HG03175 (cell line): ENCODE results near the gene CNOT3.
A peak's percentile ranks its signal among the peaks of the same experiment; 100 is the strongest.
"Not testable (repeated sequence)": the region's sequence is repeated elsewhere in the genome, so short reads cannot be mapped to it uniquely, and the experiment has no call there.

ENCODE experiments used
- ATAC-seq: cut with Tn5 transposase; IDR thresholded peaks from one replicate; pipeline ENCODE4 v1.9.1; 2021; ENCODE audit warnings: mild to moderate bottlenecking, moderate library complexity; ENCODE audit not compliant: unreplicated experiment

CNOT3 gene

GRCh38 chr19:54137699-54138488, at the start of gene CNOT3:
Gene CNOT3, plus strand, starts transcription at chr19:54137762. Its CDS starts 5,217 bp downstream, at chr19:54142979.
- ATAC-seq, result no peak

GRCh38 chr19:54094426-54095000, 43.0 kb upstream of the CNOT3 start:
- ATAC-seq, result no peak

DNA sequence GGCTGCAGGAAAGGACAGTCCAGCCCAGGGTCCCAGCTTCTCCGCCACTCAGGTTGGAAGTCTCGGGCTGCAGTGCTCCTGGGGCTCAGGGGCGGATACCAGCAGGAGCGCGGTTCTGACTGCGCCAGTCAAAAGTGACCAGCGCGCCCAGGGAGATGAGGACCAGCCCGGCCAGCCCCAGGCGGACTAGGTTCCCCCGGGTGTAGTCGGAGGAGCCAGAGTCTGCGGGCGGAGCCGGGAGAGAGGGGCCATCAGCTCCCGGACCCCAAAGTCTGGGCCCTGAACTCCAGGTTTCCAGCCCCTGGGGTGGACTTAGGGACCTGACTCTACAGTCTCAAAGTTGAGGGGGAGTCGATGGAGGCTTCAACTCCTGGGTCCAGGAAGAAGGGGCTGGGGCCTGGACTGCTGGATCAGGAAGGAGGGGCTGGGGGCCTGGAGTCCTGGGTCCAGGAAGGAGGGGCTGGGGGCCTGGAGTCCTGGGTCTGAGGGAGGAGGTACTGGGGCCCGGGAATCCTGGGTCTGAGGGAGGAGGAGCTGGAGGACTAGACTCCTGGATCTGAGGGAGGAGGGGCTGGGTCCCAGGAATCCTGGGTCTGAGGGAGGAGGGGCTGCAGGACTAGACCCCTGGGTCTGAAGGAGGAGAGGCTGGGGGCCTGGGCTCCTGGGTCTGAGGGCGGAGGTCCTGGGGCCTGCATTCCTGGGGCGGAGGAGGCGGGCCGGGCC, 42.3 kb upstream of the CNOT3 start:
- ATAC-seq, result no peak

DNA sequence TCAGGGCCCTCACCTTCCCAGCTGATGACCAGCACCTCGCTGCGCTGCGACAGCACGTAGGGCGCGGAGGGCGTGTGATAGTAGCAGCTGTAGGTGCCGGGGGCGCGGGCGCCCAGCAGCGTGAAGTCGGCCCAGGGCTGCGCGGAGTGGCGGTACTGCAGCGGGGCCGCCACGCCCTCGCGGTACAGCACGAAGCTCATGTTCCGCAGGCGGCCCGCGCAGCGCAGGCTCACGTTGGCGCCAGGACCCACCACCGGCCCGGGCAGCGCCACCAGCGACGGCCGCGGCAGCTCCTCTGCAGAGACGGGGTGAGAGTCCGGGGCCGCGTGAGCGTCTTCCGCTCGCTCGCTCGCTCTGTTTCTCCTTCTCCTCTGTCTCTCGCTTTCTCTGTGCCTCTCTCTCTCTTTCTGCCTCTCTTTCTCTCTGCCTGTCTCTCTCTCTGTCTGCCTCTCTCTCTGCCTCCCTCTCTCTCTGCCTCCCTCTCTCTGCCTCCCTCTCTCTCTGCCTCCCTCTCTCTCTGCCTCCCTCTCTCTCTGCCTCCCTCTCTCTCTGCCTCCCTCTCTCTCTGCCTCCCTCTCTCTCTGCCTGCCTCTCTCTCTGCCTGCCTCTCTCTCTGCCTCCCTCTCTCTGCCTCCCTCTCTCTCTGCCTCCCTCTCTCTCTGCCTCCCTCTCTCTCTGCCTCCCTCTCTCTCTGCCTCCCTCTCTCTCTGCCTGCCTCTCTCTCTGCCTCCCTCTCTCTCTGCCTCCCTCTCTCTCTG, 41.5 kb upstream of the CNOT3 start:
- not testable (repeated sequence) for ATAC-seq

DNA sequence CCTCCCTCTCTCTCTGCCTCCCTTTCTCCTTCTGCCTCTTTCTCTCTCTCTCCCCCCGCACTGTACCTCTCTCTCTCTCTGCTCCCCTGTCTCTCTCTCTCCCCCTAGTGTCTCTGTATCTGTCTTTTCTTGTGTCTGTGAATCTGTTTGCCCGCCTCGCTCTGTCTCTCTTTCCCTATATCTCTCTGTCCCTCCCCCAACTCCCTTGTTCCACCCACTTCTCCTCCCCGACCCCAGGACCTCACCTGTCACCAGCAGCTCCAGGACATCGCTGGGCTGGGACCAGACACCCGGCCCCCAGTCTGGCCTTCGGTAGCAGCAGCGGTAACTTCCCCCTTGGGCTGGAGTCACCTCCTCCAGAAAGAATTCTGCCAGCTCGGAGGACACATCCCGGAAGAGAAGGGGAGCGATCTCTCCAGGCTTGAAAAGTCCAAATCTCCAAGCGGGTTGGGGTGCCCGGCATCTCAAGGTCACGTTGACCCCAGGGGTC, 40.9 kb upstream of the CNOT3 start:
- ATAC-seq, result no peak

GRCh38 chr19:54099190-54099902, 38.2 kb upstream of the CNOT3 start:
- no peak for ATAC-seq

GRCh38 chr19:54099903-54100255, 37.7 kb upstream of the CNOT3 start:
- not testable (repeated sequence) for ATAC-seq

DNA sequence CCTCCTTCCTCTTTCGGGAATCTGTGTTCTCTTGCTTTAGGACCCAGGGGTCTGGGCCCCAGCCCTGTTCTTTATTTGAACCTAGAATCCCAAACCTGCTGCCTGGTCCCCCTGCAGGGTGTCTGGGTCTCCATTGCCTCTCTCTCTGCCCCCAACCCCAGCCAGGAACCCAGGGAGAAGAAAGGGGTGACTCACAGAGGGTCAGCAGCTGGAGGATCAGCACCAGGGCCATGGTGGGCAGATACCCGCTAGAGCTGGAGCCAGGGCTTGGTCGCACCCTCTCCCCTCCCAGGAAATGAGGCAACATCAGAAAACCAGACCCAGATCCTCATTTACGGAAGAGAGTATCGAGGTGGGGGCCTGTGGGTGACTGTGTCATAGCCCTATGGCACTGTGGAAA, 37.0 kb upstream of the CNOT3 start, which contains the start of gene OSCAR:
Gene OSCAR (minus strand): TSS at position 243 of the 400 bp plus-strand sequence. CDS start 11 bp downstream, at position 232.
- no peak for ATAC-seq

- peak; percentile 97 for ATAC-seq
Observed at GRCh38 chr19:54102421-54103169, 35.0 kb upstream of the CNOT3 start, which contains the start of gene NDUFA3. Gene NDUFA3, plus strand, starts transcription at chr19:54102855. Its CDS starts 24 bp downstream, at chr19:54102879.

GRCh38 chr19:54104998-54105715, 32.4 kb upstream of the CNOT3 start:
- no peak for ATAC-seq

DNA sequence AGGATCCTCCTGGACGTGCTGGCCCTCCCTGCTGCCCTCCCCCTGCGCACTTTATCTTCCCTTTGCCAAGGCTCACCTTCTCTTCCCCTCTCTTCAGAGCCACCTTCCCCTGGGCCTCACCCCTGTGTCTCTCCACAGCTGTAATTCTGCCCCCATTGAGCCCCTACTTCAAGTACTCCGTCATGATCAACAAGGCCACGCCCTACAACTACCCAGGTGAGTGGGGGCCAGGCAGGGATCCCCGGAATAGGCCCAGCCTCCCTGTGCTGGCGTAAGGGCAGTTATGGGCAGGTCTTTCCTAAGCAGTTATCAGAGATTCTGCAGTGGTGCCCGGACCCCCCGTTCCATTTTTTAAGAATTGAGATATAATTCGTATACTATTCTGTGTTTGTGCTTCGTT, 31.8 kb upstream of the CNOT3 start:
- no peak for ATAC-seq

GRCh38 chr19:54106716-54107115, 30.8 kb upstream of the CNOT3 start:
- ATAC-seq, result no peak

GRCh38 chr19:54107876-54108490, 29.6 kb upstream of the CNOT3 start:
- ATAC-seq, result no peak

- ATAC-seq, result no peak
Observed at GRCh38 chr19:54108496-54108895, 29.1 kb upstream of the CNOT3 start.

GRCh38 chr19:54109651-54110050, 27.9 kb upstream of the CNOT3 start:
- no peak for ATAC-seq

DNA sequence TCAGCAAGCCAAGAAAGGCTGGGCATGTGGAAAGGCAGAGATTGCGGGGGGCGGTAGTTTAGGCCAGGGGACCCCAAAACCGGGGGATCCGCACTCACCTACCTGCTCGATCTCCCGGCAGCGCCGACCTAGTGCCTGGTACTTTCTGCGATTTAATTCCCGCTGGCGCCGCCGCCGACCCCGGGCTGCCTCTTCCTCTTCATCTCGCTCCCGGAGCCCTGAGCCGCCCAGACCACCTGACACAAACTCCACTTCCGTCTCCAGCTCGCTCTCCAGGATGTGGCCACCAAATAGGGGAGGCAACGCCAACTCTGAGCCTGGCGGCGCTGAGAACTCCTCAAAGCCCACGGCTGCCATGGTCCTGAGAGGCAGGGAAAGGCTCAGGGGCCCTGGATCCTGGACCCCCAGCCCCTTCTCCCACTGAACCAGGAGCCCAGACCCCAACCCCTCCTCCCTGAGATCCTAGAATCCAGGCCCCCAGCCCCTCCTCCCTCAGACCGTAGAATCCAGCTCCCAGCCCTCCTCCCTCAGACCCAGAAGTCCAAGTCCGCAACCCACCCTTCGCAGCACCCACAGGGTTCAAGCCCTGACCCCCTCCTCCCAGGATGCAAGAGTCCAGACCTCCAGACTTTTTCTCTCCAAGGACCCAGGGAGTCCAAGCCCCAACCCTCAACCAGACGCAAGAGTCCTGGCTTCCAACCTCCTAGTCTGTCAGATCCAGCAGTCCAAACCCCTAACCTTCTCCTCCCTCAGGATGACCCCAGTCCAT, 23.0 kb upstream of the CNOT3 start:
- ATAC-seq, result peak; percentile 32
